KG1 (cell line): ENCODE results near the gene POU2AF1.

ENCODE experiments used
- DNase-seq: peaks from one replicate; lab custom pipeline; 2025; lab: John Stamatoyannopoulos, UW

Gene POU2AF1

GRCh38 chr11:111360150-111361043, 18.7 kb downstream of the POU2AF1 start:
- DNase-seq, result no peak

DNA sequence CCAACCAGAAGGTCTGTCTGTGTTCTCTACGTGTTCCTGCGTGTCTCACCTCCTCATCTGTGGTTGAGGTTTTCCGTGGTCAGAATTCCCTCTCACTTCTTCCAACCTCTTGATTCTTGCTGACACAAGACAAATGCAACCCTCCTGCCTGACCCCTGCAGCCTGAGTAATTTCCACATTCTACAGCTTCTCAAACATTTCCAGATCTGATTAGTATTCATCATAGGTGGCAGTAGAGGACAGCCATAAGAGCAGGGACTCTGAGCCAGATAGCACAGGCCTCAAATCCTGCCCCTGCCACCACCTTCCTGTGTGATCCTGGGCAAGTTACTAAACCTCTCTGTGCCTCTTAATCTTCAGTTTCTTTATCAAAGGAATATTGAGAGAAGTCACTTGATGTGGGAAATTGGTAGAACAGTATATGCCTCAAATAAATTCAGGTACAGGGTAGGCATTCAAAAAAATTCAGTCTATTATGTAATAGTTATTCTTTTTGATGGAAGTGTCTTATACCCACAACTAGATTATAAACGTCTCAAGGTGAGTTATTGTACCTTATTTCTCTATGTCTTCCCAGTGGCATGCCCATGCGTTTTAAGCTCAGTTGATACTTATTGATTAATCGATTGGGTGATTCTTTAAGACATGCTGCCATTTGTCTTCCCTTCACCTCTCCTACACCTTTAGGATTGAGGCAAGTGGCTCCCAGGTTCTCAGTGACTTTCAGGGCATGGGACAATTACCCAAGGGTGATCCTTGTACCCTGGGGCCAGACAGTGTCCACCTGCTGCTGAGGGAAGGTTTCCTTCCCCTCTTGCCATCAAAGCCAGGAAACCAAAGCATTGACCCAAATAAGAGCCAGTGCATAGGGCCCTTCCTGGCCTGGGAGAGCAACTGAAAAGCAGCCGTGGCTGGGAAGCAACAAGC, 19.6 kb downstream of the POU2AF1 start:
- no peak for DNase-seq

- DNase-seq, result no peak
These were observed 20.8 kb downstream of the POU2AF1 start for GRCh38 chr11:111358038-111359001.

DNA sequence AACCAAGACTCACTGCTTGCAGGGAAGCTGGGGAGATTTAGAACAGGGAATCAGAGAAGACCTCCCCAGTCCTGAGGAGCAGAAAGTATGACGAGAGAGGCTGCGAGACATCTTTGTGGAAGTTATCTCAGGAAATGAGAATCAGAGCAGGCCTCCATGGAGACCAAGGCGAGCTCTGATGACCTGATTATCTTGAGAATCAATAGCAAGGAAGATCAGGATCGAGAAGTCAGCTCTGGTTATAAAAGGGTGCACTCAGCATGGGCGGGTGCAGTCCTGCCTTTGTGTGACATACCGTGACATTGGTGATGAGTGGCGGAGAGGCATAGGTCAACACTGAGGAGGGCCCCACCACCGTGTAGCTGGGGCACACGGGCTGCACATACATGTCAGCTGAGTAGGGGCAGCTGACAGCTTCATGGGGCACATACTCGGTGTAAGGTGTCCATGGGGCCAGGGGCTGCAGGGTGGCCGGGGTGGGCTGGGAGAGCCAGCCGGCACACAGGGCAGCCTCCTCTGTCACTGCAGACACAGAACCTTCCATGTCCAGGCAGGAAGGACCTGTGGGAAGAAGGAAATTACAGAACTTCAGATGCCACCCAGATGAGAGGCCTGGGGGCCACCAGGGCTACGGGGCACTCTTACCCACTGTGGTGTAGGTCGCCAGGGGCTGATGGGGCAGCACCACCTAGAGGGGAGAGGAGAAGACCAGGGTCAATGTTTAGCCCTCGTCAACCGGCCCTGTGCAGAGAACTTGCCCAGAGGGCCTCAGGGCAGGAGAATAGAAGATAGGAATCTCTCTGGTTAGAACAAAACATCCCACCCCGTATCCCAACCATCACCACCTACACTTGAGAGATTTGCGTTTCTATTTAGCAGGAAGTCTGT, 21.7 kb downstream of the POU2AF1 start:
- no peak for DNase-seq

DNA sequence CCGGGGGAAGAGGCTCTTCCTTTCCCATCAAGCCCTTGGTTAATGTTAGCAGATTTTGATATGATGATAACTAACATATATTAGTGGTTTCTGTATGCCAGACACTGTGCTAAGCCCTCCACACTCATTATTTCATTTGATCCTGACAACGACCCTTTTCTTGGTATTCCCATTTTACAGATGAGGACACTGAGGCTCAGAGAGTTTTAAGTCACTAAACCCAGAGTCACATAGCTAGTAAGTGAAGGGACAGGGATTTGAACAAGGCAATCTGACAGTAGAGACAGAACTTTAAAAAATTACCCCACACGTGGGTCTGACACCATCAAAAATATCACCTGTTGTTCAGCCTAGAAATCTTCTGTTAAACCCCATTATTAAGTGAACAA, 22.4 kb downstream of the POU2AF1 start:
- no peak for DNase-seq

DNA sequence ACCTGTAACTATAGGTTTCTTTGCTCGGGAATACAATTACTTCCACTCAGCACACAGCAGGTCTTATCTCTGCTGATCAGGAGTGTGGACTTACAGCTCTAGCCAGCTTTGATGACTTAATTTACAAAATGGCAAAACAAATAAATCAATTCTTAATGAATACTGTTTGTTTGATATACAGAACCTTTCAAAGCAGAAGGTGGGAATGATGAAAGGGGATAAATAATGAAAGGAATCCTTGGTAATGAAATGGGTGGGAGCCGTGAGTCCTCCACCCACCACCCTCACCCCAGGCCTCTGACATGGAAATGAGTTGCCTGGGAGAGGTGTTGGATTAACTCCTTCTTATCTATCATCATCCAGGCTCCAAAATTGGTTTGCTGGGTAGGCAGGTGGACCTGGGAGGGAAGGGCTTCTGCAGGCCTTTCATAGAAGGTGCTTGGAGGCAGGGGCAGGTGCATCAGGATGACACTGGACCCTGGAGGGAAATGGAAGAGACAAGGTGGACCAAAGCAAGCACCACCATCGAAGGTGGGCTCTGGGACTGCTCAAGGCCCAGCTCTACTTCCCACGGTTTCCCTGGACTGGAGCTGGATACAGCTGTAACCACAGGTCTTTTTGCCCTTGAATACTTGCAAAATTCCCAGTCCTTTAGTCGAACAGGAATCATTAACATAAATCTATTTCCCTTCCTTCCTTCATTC, 23.0 kb downstream of the POU2AF1 start:
- no peak for DNase-seq

DNA sequence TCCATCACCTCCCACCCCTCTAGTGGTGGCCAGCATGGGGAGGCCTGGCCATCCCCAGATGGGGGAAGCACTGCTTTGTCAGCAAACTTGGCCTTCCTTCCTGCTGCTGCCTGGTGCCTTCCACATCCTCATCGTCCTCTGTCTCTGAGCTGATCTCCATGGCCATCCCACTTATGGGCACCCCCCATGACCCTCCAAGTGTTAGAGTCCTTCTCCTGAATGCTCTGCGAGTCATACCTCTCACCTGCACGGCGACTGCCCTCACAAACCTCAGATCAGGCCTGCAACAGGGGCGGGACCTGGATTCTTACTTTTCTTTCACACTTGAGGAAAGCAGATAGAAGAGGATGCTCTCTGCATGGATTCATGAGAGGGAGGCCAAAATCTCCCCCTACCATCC, 24.0 kb downstream of the POU2AF1 start:
- no peak for DNase-seq

DNA sequence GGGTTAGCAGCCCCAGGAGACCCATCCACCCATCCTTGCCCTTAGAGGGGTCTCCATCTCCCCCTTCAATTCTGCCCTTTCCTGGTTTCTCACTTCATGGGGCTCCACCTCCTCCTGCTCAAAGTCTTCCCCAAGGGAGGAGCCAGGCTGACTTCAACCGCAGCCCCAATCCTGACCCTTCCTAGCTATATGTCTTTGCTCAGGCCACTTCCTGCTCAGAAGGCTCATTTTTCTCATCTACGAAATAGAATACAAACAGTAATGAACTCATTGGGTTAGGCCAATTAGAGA, 24.5 kb downstream of the POU2AF1 start:
- DNase-seq, result no peak

DNA sequence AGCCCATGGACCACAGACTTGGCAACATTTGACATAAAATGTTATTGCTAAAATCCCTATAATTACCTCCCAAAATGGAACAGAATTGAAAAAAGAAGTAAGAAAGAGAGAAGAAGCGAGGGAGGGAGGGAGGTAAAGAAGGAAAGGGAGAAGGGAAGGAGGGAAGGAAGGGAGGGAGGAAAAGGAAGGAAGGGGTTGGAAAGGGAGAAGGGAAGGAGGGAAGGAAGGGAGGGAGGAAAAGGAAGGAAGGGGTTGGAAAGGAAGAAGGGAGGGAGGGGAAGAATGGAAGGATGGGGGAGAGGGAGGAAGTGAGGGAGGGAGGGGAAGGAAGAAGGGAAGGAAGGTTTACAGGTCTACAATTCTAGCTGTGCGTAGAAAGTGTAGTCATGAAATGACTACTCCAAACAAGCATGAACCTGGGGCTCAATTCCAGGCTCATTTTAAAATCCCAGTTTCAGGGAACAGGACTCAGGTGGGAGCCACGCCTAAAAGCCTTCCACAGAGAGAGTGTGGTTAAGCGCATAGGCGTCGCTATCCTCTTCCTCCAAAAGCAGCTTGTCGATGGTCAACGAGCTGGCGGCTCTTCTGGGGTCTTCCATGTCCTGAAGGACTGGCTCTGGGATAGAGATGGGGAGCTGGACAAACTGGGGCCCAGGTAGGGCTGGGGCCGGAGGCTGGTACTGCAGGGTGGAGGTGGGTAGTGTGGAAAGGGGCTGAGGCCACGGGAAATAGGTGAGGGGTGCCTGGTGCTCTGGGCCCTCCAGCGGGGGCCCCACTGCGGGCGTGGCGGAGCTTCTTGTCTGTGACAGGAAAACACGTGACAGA, 25.1 kb downstream of the POU2AF1 start:
- no peak for DNase-seq

- DNase-seq, result no peak
These were observed 26.0 kb downstream of the POU2AF1 start for GRCh38 chr11:111352935-111353710.

- no peak for DNase-seq
These were observed 26.8 kb downstream of the POU2AF1 start for GRCh38 chr11:111352231-111352746.

- DNase-seq, result no peak
These were observed 27.6 kb downstream of the POU2AF1 start for GRCh38 chr11:111351374-111352055.

- no peak for DNase-seq
These were observed 28.3 kb downstream of the POU2AF1 start for GRCh38 chr11:111350811-111351210.

GRCh38 chr11:111349191-111349695, 29.8 kb downstream of the POU2AF1 start:
- DNase-seq, result no peak

GRCh38 chr11:111348147-111348546, 30.9 kb downstream of the POU2AF1 start:
- no peak for DNase-seq

- DNase-seq, result no peak
These were observed 31.4 kb downstream of the POU2AF1 start for GRCh38 chr11:111347723-111348115.

GRCh38 chr11:111347002-111347722, 31.9 kb downstream of the POU2AF1 start:
- DNase-seq, result no peak
